ENCODE data around the gene CACNA2D2.

- TF ChIP-seq POLR2A (IDR thresholded peaks at IDR 0.05), result no peak
- TF ChIP-seq CTCF (IDR thresholded peaks at IDR 0.05), result no peak
- no peak for TF ChIP-seq POLR2AphosphoS5 (IDR thresholded peaks at IDR 0.05)
These were observed 173.1 kb downstream of the CACNA2D2 start for GRCh38 chr3:50330330-50330729.

Measured in prostate gland (tissue), 2 donors.